ENCODE measurements around the gene STAT1.

GRCh38 chr2:190999949-191000665 is 13.9 kb downstream of the STAT1 start:
- TF ChIP-seq CTCF (conservative IDR thresholded peaks at IDR 0.05; ENCODE audit: low read depth, low read length) (no peak), EZH2 (IDR thresholded peaks at IDR 0.05; ENCODE audit: borderline replicate concordance, low read depth, low read length, poor library complexity, severe bottlenecking) (no peak)
